Measurements from ENCODE around the gene BIN2. TPM values are rescaled to one million over a fixed set of nuclear protein-coding genes. Genes with fewer than 3 reads are reported as not detected.

BIN2 gene
- polyA plus RNA-seq, 2 of the 4 experiments (the other 2 are of a cell fraction) = 0.08 to 0.57 TPM

DNA sequence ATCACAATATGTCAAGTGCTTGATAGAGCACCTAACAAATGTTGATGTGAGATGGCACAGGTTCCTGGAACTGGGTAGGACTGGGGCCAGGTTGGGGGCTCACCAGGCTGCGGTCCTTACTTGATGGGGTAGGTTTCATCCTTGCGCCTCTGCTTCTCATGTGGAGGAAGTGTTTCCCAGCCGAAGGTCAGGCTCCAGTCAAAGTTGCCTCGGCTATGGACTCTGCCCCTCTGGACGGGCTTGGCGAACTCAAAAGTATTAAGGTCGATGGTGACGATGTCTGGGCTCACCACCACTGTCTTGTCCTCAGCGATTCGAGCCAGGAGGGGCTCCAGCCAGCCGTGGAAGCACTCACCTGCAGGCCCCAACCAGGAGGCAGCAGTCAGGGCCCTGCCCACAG lies 40.0 kb upstream of the BIN2 start (continued):
- TF ChIP-seq REST (IDR thresholded peaks at IDR 0.05) = no peak
- TF ChIP-seq TFCP2L1 (CRISPR knock-in tag; IDR thresholded peaks at IDR 0.05) = no peak
- TF ChIP-seq CEBPB (IDR thresholded peaks at IDR 0.05) = no peak
- no peak for TF ChIP-seq ZC3H11A (IDR thresholded peaks at IDR 0.05)
- TF ChIP-seq FOXS1 (CRISPR knock-in tag; IDR thresholded peaks at IDR 0.05) = no peak
- no peak for TF ChIP-seq CTCF (IDR thresholded peaks at IDR 0.05)
- no peak for TF ChIP-seq JUNB (IDR thresholded peaks at IDR 0.05)
- TF ChIP-seq, protein P1, sequence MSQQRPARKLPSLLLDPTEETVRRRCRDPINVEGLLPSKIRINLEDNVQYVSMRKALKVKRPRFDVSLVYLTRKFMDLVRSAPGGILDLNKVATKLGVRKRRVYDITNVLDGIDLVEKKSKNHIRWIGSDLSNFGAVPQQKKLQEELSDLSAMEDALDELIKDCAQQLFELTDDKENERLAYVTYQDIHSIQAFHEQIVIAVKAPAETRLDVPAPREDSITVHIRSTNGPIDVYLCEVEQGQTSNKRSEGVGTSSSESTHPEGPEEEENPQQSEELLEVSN (IDR thresholded peaks at IDR 0.05; ENCODE audit: borderline replicate concordance, low read depth) = no peak

DNA sequence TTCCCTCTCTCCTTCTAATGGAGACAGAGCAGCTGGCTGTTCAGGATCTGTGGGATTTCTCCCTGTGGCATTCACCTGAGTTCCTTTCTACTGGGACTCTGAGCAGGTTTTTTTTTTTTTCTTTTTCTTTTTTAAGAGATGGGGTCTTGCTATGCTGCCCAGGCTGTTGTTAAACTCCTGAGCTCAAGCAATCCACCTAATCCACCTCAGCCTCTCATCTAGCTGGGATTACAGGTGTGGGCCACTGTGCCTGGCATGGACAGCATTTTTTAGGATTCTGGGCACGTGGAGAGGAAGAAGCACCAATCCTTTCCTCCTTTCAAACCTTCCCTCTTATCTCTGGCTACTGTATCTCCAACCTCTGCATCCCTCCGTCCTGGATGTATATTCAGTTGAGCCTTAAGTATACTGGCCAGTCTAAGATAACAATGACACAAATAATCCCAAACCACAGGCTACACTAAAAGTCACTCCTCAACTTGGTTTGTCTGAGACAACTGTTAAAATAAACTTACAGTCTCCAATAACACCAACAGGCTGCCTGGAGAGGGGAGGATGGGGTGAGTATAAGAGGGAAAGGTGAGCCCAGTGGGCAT lies 38.9 kb upstream of the BIN2 start:
- POLR2A ChIA-PET = no interaction called here
- ATAC-seq = no peak

More for the DNA sequence above, 38.9 kb upstream of the BIN2 start:
- H3K27ac ChIP-seq = no peak overlapping the region
- TF ChIP-seq ZFP36 (IDR thresholded peaks at IDR 0.05; ENCODE audit: borderline replicate concordance, partially characterized antibody) = no peak
- TF ChIP-seq REST (IDR thresholded peaks at IDR 0.05) = no peak
- TF ChIP-seq KDM5A (IDR thresholded peaks at IDR 0.05) = no peak
- no peak for TF ChIP-seq RFX5 (IDR thresholded peaks at IDR 0.05)
- TF ChIP-seq, protein P2, sequence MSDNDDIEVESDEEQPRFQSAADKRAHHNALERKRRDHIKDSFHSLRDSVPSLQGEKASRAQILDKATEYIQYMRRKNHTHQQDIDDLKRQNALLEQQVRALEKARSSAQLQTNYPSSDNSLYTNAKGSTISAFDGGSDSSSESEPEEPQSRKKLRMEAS (IDR thresholded peaks at IDR 0.05) = no peak
- no peak for TF ChIP-seq HDAC2 (IDR thresholded peaks at IDR 0.05)
- TF ChIP-seq KDM1A (IDR thresholded peaks at IDR 0.05; ENCODE audit: low read depth) = no peak
- no peak for TF ChIP-seq MYC (IDR thresholded peaks at IDR 0.05; ENCODE audit: borderline replicate concordance, low read length)
- TF ChIP-seq TP53 (CRISPR knock-in tag; IDR thresholded peaks at IDR 0.05) = no peak
- TF ChIP-seq ZC3H11A (IDR thresholded peaks at IDR 0.05) = no peak
- no peak for TF ChIP-seq SMC3 (IDR thresholded peaks at IDR 0.05)
- TF ChIP-seq CEBPB (IDR thresholded peaks at IDR 0.05) = no peak
- TF ChIP-seq SREBF2 (IDR thresholded peaks at IDR 0.05) = no peak
- no peak for TF ChIP-seq RAD21 (conservative IDR thresholded peaks at IDR 0.05 in 1 of 2, IDR thresholded peaks at IDR 0.05 in 1 of 2)
- TF ChIP-seq RCOR1 (IDR thresholded peaks at IDR 0.05; ENCODE audit: low read depth, low read length) = no peak
- TF ChIP-seq NFE2L2 (conservative IDR thresholded peaks at IDR 0.05; ENCODE audit: low read length) = no peak
- TF ChIP-seq, protein P3, sequence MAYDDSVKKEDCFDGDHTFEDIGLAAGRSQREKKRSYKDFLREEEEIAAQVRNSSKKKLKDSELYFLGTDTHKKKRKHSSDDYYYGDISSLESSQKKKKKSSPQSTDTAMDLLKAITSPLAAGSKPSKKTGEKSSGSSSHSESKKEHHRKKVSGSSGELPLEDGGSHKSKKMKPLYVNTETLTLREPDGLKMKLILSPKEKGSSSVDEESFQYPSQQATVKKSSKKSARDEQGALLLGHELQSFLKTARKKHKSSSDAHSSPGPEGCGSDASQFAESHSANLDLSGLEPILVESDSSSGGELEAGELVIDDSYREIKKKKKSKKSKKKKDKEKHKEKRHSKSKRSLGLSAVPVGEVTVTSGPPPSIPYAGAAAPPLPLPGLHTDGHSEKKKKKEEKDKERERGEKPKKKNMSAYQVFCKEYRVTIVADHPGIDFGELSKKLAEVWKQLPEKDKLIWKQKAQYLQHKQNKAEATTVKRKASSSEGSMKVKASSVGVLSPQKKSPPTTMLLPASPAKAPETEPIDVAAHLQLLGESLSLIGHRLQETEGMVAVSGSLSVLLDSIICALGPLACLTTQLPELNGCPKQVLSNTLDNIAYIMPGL (CRISPR knock-in tag; IDR thresholded peaks at IDR 0.05; ENCODE audit: borderline replicate concordance) = no peak
- TF ChIP-seq, protein P1 (IDR thresholded peaks at IDR 0.05; ENCODE audit: borderline replicate concordance, low read depth) = no peak
- TF ChIP-seq JUNB (IDR thresholded peaks at IDR 0.05) = no peak
- H3K9me3 ChIP-seq = no peaks in the 10 kb centered on the region
- no peaks in the 10 kb centered on the region for H3K4me1 ChIP-seq
- no peak overlapping the region for H3K4me3 ChIP-seq
- WGBS (ENCODE audit: missing lambda C conversion rate) = 56% methylated on average over 2 of the region's 2 CpGs
- H3K4me2 ChIP-seq = no peak overlapping the region
- DNase-seq (ENCODE audit: low read depth in 1 of 2, low spot score in 1 of 2) = no peak
- CTCF ChIA-PET = interaction anchor here (0.6 to 2.3 kb wide), 8 partner anchors 9 to 185 kb away, joined by 3 to 8 read pairs (median 4); partner anchors contain the start of genes GALNT6 and SMAGP
- FAIRE-seq = no peak
